ENCODE measurements around the gene PRTFDC1.

DNA sequence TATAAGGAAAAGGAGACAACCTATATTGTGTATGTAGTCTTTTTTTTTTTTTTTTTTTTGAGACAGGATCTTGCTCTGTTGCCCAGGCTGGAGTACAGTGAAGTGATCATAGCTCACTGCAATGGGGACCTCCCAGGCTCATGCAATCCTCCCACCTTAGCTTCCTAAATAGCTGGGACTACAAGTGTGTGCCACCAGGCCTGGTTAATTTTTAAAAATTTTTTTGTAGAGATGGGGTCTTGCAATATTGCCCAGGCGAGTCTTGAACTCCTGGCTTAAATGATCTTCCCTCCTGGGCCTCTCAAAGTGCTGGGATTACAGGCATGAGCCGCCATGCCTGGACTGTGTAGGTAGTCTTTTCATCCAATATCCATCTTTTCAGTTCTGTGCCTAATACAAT, 150.0 kb downstream of the PRTFDC1 start:
- TF ChIP-seq CTCF (conservative IDR thresholded peaks at IDR 0.05; ENCODE audit: low read length), result no peak
- TF ChIP-seq EZH2phosphoT487 (IDR thresholded peaks at IDR 0.05; ENCODE audit: borderline replicate concordance, low read depth, low read length), result no peak

All from OCI-LY7 (cell line).